GM12878 (cell line): Measurements from ENCODE around the gene IFNE. TPM values are rescaled to one million over a fixed set of nuclear protein-coding genes. Genes with fewer than 3 reads are reported as not detected.

Source experiments
- ATAC-seq: fragments of 200-7000 bp; cut with Tn5 transposase; 3 replicates; pipeline ENCODE4 v1.9.1; 2020; ENCODE audit warnings: mild to moderate bottlenecking, moderate library complexity
- BruUV-seq: library from RNA; stranded (reverse); fragments of 400-500 nt; replicated peaks from 2 replicates; lab custom pipeline; 2021; lab: Mats Ljungman, UMichigan
- CTCF ChIA-PET: fragments of 300-600 bp; sonication (Branson Sonifier 250); formaldehyde crosslinking; extraction: SDS; loops from one replicate; lab custom pipeline; 2021; ENCODE audit warnings: inconsistent platforms; lab: Yijun Ruan, JAX
- POLR2A ChIA-PET: fragments of 350-600 bp; formaldehyde crosslinking; extraction: SDS; loops from one replicate; lab custom pipeline; 2021; ENCODE audit warnings: inconsistent platforms; lab: Charles Lee
- RAD21 ChIA-PET: fragments of 300-600 bp; sonication (Branson Sonifier 250); formaldehyde crosslinking; loops from one replicate; lab custom pipeline; 2023; ENCODE audit warnings: antibody characterized with exemption; ENCODE audit not compliant: unreplicated experiment; lab: Charles Lee
- SMC1A ChIA-PET: fragments of 300-600 bp; sonication (Branson Sonifier 250); formaldehyde crosslinking; loops from one replicate; lab custom pipeline; 2023; ENCODE audit not compliant: unreplicated experiment, uncharacterized antibody; lab: Charles Lee
- DNase-seq: peaks from one replicate; pipeline ENCODE4 v3.0.0-alpha.2; 2011; ENCODE audit warnings: low read depth, low spot score
- FAIRE-seq: peaks from 3 replicates; lab custom pipeline; 2011; peaks lifted over from hg19 to GRCh38; lab: Jason Lieb, UNC
- H2AFZ ChIP-seq: 2 replicates; pipeline ENCODE4 v1.6.0; 2011; ENCODE audit warnings: low read depth, low read length, control low read depth; ENCODE audit not compliant: control insufficient read depth
- H3K27ac ChIP-seq: 2 replicates; pipeline ENCODE4 v1.5.1; 2011; ENCODE audit warnings: control low read depth; ENCODE audit not compliant: control insufficient read depth, insufficient read depth
- H3K27me3 ChIP-seq, 2 experiments: replicated peaks in 1 of 2; 2 replicates each; pipeline versions ENCODE4 v1.6.0 to v1.6.1; 2011; ENCODE audit warnings: low read length in 1 of 2; ENCODE audit not compliant: control insufficient read depth in 2 of 2, insufficient read depth in 2 of 2
- H3K36me3 ChIP-seq, 2 experiments: 2 replicates each; pipeline ENCODE4 v1.5.1; 2011; ENCODE audit warnings: low read length in 1 of 2; ENCODE audit not compliant: control insufficient read depth in 2 of 2, insufficient read depth in 2 of 2
- H3K4me1 ChIP-seq: 2 replicates; pipeline ENCODE4 v1.6.1; 2011; ENCODE audit warnings: mild to moderate bottlenecking, low read length, moderate library complexity, mixed read lengths; ENCODE audit not compliant: control insufficient read depth, insufficient read depth
- H3K4me2 ChIP-seq: 2 replicates; pipeline ENCODE4 v1.6.0; 2011; ENCODE audit warnings: control low read depth; ENCODE audit not compliant: control insufficient read depth, insufficient read depth
- H3K4me3 ChIP-seq: fragments of 200-600 bp; sonication (generic); 2 replicates; pipeline ENCODE4 v1.5.1; 2016
- H3K79me2 ChIP-seq: 2 replicates; pipeline ENCODE4 v1.6.0; 2011; ENCODE audit warnings: low read length; ENCODE audit not compliant: control insufficient read depth, insufficient read depth
- H3K9ac ChIP-seq: 2 replicates; pipeline ENCODE4 v1.8.0; 2011; ENCODE audit warnings: low read length, control low read depth, mixed read lengths; ENCODE audit not compliant: control insufficient read depth, insufficient read depth
- H3K9me3 ChIP-seq: replicated peaks from 3 replicates; pipeline ENCODE4 v1.5.1; 2011; ENCODE audit warnings: mild to moderate bottlenecking, low read length; ENCODE audit not compliant: control insufficient read depth, insufficient read depth
- H4K20me1 ChIP-seq: 2 replicates; pipeline ENCODE4 v1.6.0; 2011; ENCODE audit not compliant: control insufficient read depth, insufficient read depth
- ATF7 ChIP-seq: fragments of 450-650 bp; IDR thresholded peaks from 2 replicates; pipeline ENCODE4 v1.6.1; 2016; ENCODE audit warnings: low read depth, mild to moderate bottlenecking
- GABPA ChIP-seq: IDR thresholded peaks from 2 replicates; pipeline ENCODE4 v1.6.1; 2014; ENCODE audit warnings: antibody characterized with exemption, low read depth, mild to moderate bottlenecking, inconsistent platforms
- ZBTB4 ChIP-seq: fragments of 450-650 bp; formaldehyde crosslinking; IDR thresholded peaks from 2 replicates; pipeline ENCODE4 v1.4.0; 2022; ENCODE audit warnings: mild to moderate bottlenecking, moderate library complexity
- ZZZ3 ChIP-seq: IDR thresholded peaks from 2 replicates; pipeline ENCODE4 v1.6.1; 2011; ENCODE audit warnings: low read depth; ENCODE audit not compliant: control insufficient read depth, insufficient read length
- WGBS: methylation state at CpG from one replicate; pipeline ENCODE4 v1.1.6; 2016; ENCODE audit warnings: low lambda C conversion rate; ENCODE audit not compliant: insufficient replicate concordance, insufficient coverage; ENCODE audit errors: missing lambda C conversion rate; 5-methylcytosine and 5-hydroxymethylcytosine counted together
- in situ Hi-C: fragments of 300-500 bp; cut with MboI; formaldehyde crosslinking; loops from 9 replicates; pipeline ENCODE4 v1.14.3; 2018; ENCODE audit warnings: mixed read lengths
- intact Hi-C: fragments of 100-400 bp; cut with micrococcal nuclease; formaldehyde crosslinking; loops from one replicate; pipeline ENCODE4 v1.14.2; 2022; ENCODE audit not compliant: unreplicated experiment
- polyA plus RNA-seq, 11 experiments: library from polyadenylated mRNA; depleted of rRNA in 4 of 11; unstranded in 6 of 11; stranded (reverse) in 5 of 11; fragments of >200 nt; fragmentation: Nextera tagmentation in 4 of 11; fragmentation: Illumina TruSeq in 1 of 11; extraction: Ambion mirVana in 4 of 11; extraction: Trizol in 1 of 11; gene quantifications; 1 replicate in 1 of 11; 2 replicates in 10 of 11; pipeline versions ENCODE4 v1.2.1 to v1.2.3, GENCODE V29; 2011 to 2016; ENCODE audit warnings: inconsistent platforms in 2 of 11, missing spikeins in 2 of 11, low read depth in 1 of 11
- total RNA-seq, 4 experiments: library from RNA; depleted of rRNA in 3 of 4; stranded (reverse); fragments of >200 nt in 3 of 4; fragmentation: Illumina TruSeq in 1 of 4; extraction: Trizol in 1 of 4; gene quantifications; 2 replicates each; pipeline versions ENCODE4 v1.2.1 to v1.2.3, GENCODE V29; 2013 to 2021

The IFNE gene
- total and polyA plus RNA-seq, 10 of the 15 experiments (the other 5 are each of a cell fraction or from before 2014, with no cell fraction given): not detected

GRCh38 chr9:21452681-21453080, 29.4 kb downstream of the IFNE start:
- no peaks in the 10 kb centered on the region for H4K20me1 ChIP-seq
- DNase-seq (no peak), ATAC-seq (no peak), FAIRE-seq (no peak)
- no peak for TF ChIP-seq GABPA
- TF ChIP-seq ZBTB4 (CRISPR knock-in tag): no peak
- no peak for TF ChIP-seq ZZZ3
- no peak for TF ChIP-seq ATF7
- H3K27me3 ChIP-seq: 0 out of 4 replicates have a peak, but pooled peaks cover 0 to 2% of the 10 kb centered on the region in 2 experiments
- intact Hi-C loops (no loop called here), in situ Hi-C loops (loop anchor here (10.0 kb wide), 1 partner anchor 128 kb away; no protein-coding TSS in a partner anchor)
- no peaks in the 10 kb centered on the region for H3K79me2 ChIP-seq
- no TSS peak for BruUV-seq
- H2AFZ ChIP-seq: no peak overlapping the region
- 53% methylated on average over 4 of the region's 4 CpGs for WGBS
- ChIA-PET SMC1A (interaction anchor here (1.1 to 4.0 kb wide), 5 partner anchors 8 to 217 kb away, joined by 3 to 57 read pairs (median 5); no protein-coding TSS in a partner anchor), CTCF (interaction anchor here (0.9 to 3.8 kb wide), 7 partner anchors 18 to 217 kb away, joined by 3 to 49 read pairs (median 7); no protein-coding TSS in a partner anchor), POLR2A (no interaction called here), RAD21 (interaction anchor here (0.6 to 4.4 kb wide), 3 partner anchors 123 to 1076 kb away, joined by 3 to 44 read pairs (median 5); no protein-coding TSS in a partner anchor)
- H3K9me3 ChIP-seq: no peaks in the 10 kb centered on the region
- H3K36me3 ChIP-seq: no peaks in the 10 kb centered on the region
- H3K4me3 ChIP-seq: no peak overlapping the region
- no peak overlapping the region for H3K9ac ChIP-seq
- H3K4me1 ChIP-seq: no peaks in the 10 kb centered on the region
- H3K4me2 ChIP-seq: no peak overlapping the region
- no peak overlapping the region for H3K27ac ChIP-seq
